GM19372 (cell line): ENCODE data around the gene PARP9.
"Not testable (repeated sequence)": the region's sequence is repeated elsewhere in the genome, so short reads cannot be mapped to it uniquely, and the experiment has no call there.

Experiments used
- ATAC-seq: cut with Tn5 transposase; IDR thresholded peaks from one replicate; pipeline ENCODE4 v1.9.1; 2021; ENCODE audit warnings: mild to moderate bottlenecking, low read depth, moderate library complexity; ENCODE audit not compliant: unreplicated experiment

Gene PARP9

DNA sequence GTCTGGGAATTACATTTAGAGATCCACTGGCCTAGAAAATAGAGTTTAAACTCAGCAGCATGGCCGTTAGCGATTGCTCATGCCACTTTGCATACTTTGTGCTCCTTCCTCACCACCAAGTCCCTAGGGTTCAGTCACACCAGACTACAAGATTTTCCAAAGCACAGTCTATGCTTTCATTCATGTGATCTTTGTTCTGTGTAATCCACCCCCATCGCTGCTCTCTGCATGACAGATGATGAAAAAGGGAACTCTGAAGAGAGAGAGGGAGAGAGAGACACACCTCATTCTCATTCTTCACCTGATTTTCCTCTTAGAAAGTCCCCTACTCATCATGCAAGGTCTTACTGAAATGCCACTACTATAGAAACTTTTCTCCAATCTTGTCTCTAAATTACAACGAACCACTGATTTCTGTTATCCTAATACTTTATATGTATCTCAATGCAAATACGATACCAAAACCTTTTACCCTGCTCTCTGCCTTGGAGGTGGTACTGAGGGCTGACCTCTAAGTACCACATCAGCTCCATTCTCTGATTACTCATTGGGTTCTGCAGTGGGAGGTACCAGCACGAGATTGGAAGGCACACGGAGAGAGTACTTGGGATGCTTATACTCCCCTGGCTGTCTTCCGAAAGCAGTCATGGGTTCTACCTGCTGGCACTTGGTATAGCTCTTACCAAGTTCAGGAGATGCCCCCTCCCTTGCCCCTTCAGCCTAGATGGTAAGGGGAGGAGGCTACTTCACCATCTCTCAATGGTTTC is 12.3 kb upstream of the PARP9 start:
- ATAC-seq = peak; percentile 86

GRCh38 chr3:122572940-122573412 is 8.9 kb upstream of the PARP9 start:
- no peak for ATAC-seq

- ATAC-seq = no peak
Measured at GRCh38 chr3:122568755-122569154, 4.7 kb upstream of the PARP9 start.

DNA sequence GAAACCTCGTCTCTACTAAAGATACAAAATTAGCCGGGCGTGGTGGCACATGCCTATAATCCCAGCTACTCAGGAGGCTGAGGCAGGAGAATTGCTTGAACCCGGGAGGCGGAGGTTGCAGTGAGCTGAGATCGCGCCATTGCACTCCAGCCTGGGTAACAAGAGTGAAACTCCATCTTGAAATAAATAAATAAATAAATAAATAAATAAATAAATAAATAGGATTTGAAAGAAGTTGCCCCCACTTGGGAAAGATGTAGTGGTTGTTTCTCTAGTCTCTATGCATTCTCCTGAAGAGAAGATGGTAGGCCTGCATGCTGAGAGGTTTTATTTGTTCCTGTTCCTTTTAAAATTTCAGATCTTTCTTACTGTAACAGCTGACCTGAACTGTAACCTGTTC is 4.0 kb upstream of the PARP9 start:
- ATAC-seq = not testable (repeated sequence)

- peak; percentile 4 for ATAC-seq
Measured at GRCh38 chr3:122563717-122564025, 429 bp downstream of the PARP9 start.

- no peak for ATAC-seq
Measured at GRCh38 chr3:122562923-122563716, 980 bp downstream of the PARP9 start.

- ATAC-seq = no peak
Measured at GRCh38 chr3:122560680-122561079, 3.4 kb downstream of the PARP9 start.

DNA sequence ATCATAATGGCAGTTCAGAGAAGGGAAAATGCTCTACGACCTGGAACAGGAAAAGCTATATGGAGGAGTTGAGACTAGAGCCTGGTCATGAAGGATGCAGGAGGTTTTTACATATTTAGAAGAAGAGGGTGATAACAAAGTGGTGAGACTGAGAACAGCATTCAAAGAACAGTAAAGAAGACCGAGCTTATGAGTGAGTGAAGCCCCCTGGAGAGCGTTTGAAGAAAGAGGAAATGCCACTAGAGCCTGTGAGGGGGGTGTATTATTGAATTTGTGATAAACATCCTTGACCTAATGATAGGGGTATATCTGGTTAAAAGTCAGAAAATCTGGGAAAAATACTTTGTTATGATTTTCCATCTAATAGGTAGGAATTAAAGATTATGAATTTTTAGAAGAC is 4.2 kb downstream of the PARP9 start:
- ATAC-seq = no peak

- no peak for ATAC-seq
Measured at GRCh38 chr3:122558605-122559004, 5.5 kb downstream of the PARP9 start.

GRCh38 chr3:122557356-122557755 is 6.7 kb downstream of the PARP9 start:
- no peak for ATAC-seq

DNA sequence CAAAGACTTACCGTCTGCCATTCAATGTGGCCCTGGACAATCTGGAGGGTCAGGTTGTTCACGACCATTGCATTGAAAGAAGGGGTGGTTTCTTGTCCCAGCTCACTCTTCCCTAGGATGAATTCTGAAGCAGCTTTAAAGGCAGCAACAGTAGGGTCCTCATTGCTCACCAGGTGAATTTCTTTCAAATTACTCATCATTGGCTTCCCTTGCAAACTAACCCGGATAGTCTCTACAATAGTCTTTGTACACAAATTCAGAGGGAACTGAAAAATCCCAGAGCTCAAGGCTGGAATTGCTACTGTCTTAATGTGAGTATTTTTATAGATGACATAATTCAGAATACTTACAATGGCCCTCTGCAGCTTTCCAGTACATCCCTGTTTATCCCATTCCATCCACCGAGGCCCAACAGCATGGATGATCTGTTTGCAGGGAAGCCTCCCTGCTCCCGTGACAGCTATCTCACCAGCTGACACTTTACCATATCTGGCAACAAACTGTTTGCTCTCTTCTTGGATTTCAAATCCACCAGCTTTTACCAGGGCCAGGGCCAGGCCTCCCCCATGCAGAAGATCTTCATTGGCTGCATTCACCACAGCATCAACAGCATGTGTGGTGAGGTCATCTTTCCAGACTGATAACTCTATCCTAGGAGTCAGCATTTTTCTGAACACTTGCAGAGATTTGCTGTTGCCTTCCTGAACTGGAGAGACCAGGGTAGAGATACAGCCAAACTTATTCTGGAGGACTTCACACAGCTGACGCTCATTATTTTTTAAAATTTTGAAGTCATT is 8.6 kb downstream of the PARP9 start:
- no peak for ATAC-seq

GRCh38 chr3:122553171-122553570 is 10.9 kb downstream of the PARP9 start:
- no peak for ATAC-seq

DNA sequence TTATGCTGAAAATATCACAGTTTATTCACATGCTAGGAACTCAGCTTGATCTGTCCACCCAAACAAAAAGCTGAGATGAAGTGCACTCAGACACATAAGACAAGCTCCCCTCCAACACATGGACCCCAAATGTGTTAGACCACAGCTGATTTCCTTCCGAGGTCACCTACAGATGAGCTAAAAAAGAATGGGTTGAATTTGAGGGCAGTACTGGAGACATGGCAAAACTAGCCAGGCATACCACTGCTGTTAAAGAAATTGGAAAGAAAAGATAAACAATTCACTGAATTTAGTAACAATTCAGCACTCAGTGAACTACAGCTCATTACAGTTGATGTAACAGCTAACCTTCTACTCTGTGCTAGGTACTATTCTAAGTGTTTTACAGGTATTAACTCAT is 15.5 kb downstream of the PARP9 start:
- ATAC-seq = no peak

- no peak for ATAC-seq
Measured at GRCh38 chr3:122548076-122548475, 16.0 kb downstream of the PARP9 start.

- no peak for ATAC-seq
Measured at GRCh38 chr3:122546151-122546550, 17.9 kb downstream of the PARP9 start.

GRCh38 chr3:122538956-122539490 is 25.1 kb downstream of the PARP9 start:
- no peak for ATAC-seq

GRCh38 chr3:122536632-122537001 is 27.5 kb downstream of the PARP9 start:
- no peak for ATAC-seq

GRCh38 chr3:122535964-122536631 is 28.0 kb downstream of the PARP9 start:
- no peak for ATAC-seq

GRCh38 chr3:122533931-122534334 is 30.2 kb downstream of the PARP9 start:
- ATAC-seq = peak; percentile 96

DNA sequence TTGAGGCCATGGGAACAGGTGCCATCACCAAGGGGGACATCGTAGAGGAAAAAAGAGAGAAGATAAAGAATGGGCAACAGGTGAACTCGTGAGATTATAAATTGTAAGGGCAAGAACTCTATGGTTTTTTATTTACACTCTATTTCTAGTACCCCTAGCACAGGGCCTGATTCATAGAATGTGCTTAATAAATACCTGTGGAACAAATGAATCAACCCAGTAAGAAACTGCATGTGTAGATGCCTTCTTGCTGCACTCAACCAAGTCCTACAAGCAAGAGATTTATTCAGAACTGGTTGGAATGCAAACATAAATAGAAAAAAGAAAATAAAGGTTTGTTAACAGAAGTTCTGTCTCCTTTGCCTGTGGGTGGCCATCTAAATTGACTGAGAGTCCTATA is 30.6 kb downstream of the PARP9 start:
- ATAC-seq = no peak
